HG03064 (cell line): ENCODE results near the gene FLNC.

Source experiments
- ATAC-seq: cut with Tn5 transposase; IDR thresholded peaks from one replicate; pipeline ENCODE4 v1.9.1; 2021; ENCODE audit warnings: low read depth; ENCODE audit not compliant: unreplicated experiment

Gene FLNC

DNA sequence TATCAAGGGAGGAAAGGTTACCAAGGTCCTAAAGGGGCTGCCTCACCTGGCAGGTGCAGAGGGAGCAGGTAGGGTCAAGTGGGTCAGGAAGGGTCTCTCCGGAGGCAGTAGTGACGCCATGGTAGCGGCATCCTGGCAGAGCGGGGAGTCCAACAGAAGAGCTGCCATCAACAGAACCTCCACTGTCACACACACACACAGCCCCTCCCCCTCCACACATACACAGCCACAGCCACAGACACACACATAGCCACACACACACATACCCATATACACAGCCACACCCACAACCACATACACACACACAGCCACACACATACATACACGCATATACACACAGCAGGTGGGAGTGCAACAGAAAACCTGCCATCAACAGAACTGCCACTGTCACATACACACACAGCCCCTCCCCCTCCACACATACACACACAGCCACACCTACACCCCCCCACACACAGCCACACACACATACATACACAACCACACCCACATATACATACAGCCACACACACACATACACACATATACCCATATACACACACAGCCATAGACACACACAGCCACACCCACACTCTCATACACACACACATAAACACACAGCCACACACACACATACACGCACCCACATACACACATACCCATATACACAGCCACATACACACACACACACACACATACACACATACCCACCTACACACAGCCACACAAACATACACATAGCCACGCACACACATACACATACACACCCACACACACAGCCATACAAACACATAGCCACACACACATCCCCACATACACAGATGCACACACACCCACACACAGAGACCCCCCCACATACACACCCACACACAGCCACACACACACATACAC lies 57.2 kb downstream of the FLNC start:
- no peak for ATAC-seq

DNA sequence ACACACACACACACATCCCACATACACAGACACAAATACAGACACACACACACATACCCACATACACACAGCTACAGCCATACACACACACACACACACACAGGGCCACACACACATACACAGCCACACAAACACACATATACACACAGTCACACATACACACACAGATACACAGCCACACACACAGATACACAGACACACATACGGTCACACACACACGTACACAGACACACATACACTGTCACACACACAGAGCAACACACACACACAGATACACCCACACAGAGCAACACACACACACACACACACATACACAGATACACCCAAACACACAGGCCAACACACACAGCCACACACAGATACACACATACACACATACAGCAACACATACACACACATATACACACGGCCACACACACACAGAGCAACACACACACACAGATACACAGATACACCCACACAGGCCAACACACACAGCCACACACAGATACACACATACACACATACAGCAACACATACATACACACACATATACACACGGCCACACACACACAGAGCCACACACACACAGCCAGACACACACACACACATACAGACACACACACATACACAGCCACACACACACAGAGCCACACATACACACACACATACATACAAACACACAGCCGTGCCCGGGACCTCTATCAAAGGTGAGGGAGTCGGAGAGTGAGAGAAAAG lies 58.0 kb downstream of the FLNC start:
- no peak for ATAC-seq

DNA sequence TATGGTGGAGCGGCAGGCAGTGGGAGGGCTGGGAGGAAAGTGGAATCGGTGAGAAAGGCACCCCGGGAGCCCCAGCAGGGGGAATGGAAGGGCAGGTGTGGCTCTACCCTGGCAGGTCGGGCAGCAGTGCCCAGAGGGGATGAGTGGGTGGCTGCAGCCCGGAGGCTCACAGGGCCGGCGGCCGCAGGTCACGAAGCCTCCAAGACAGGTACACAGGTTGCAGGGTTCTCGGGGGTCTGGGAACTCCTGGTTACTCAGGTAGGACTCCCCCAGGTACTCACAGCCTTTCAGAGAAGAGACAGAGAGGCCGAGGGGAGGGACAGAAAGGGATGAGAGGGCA lies 58.5 kb downstream of the FLNC start:
- ATAC-seq, result no peak

DNA sequence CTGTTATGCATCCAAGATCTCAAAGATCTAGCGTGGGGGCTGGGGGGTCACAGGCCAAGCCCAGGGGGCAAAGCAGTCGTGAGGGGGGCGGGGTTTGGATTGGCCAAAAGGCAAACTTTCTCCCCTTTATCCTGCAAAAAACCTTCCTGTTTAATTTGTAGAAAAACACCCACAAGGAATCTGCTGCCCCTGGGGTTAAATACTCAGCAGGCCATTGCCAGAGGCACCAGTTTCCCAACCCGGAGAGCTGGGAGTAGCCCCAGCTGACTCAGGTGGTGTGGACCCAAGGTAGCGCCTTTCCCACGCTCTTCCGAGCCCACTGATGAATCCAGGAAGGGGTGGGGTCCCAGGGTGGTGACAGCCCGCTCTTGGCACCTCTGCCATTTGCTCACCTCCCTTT lies 58.9 kb downstream of the FLNC start:
- ATAC-seq, result no peak

DNA sequence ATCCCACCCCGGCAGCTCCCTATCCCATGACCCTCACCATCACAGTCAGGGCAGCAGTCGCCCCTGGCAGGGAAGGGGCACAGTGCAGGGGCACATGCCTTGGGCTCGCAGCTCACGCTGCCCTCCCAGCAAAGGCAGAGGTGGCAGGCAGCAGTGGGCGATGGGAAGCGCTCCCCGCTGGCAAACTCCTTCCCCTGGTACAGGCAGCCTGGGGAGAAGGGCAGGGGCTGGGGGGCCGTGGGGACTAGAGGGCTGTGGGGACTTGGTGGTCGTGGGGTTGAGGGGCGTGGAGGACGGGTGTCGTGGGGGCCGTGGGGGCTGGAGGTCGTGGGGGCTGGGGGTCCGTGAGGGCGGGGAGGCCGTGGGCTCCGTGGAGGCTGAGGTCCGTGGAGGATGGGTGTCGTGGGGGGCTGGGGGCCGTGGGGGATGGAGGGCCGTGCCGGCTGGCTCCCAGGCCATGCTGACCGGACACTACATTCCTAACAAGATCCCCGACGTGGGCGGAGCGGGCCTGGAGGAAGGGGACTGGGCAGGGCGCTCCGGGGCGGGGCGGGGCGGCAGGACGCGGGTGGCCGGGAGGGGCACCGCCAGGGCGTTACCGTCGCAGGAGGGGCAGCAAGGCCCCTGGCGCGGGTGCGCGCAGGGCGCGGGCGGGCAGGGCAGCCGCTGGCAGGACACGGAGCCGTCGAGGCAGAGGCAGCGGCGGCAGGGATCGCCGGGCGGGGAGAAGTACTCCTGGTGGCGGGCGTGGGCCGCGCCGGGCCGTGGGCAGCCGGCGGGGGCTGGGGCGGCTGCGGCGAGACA lies 60.3 kb downstream of the FLNC start:
- ATAC-seq, result no peak

DNA sequence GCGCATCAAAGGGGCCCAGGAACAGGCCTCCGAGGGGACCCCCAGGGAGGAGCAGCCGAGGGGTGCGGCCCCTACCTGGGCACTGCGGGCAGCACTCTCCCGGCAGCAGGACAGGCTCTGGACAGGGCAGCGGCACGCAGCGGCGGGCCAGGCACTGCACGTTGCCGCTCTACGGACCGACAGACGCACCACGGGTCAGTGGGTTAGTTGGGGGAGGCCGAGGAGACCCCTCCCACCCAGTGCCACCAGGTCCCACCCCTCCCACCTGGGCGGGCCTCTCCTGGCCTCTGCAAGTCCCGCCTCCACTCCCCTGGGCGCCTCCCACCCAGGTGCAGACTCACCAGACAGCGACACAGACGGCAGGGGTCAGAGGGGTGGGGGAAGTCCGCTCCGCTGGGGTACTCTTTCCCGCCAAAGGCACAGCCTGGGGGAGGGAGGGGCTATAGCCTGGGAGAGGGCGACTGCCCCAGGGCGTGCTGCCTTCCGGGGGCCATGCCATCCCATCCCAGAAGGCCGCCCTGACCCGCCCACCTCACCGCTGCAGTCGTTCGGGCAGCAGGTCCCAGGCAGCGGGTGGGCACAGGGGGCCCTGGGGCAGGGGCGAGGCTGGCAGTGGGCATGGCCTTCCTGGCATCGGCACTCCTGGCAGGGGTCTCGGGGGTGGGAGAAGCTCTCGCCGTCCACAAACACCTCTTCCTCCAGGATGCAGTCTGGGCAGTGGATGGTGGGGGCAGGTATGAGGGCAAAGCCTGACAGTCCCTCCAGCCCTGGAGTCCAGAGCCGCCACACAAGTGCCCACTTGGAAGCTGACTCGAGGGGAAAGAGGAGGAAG lies 61.1 kb downstream of the FLNC start:
- ATAC-seq, result no peak

DNA sequence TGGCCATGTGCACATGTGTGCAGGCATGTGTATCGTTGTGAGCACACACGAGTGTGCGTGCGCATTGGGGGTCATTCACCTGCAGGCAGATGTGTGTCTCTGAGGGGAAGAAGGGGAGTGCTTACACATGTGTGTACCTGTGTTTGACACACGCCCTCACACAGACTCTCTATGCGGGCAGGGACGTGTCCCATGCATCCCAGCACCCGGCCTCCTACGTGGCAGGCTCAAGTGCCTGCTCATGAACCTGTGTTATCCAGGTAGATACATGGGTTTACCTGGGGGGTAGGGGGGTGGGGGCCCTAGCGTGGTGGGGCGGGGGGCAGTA lies 61.7 kb downstream of the FLNC start:
- ATAC-seq, result no peak

DNA sequence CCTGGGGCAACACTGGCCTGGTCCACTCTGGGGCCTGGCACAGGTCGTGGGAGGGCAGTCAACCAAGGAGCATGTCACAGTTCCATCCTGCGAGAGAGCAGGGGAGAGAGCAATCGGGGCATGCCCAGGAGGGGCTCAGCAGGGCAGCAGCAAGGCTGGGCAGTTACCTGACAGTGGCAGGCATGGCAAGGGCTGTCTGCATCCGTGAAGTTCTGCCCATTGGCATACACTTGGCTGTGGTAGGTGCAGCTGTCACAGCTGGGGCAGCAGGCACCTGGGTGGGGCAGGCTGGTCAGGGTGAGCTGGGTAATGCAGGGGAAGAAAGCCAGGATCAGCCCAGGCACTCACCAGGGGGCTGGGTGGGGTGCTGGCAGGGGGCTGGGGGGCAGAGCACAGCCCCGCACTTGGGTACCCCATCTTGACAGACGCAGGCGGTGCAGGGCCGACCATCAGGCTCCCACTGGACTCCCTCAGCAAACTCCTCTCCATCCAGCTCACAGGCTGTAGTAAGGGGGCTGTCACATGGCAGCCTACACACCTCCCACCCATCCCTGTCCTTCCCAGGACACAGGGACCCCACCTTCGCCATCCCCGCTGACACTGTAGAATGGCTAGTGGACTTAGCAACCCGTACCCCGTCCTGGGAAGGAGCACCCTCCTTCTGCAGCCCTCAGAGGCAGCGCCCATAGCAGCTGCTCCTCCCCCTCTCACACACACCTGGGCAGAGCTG lies 62.5 kb downstream of the FLNC start:
- ATAC-seq, result no peak

DNA sequence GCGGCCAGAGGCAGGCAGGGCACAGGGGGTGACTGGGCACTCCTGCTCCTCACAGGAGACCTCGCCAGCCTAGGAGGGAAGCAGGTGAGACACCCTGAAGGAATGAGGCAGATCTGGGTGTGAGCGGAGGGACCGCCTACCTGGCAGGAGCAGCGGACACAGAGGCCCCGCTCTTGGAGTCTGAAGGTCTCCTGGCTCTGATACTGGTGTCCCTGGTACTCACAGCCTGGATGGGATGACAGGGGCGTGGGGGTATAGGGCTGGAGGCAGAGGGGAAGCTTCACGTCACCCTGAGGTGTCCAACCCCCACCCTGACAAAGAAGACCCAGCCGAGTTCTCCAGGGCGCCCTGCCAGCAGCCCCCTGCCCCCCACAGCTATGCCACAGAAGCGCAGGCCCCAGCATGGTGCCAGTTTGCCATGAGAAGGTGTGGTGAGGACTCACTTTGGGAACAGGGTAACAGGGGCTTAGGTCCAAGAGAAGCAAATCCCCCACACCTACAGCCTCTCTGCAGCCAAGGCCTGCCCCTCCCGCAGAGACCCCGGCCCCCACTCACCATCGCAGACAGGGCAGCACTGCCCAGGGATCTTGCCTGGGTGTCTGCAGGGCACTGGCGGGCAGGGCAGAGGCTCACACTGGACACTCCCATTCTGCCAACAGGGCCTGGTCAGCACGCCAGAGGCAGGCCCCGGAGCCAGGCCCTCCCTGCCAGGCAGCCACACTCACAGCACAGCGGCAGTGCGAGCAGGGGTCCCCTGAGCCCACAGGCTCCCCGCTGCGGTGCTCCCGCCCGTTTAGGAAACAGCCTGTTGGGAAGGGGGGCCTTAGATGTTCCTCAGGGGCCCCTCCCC lies 63.3 kb downstream of the FLNC start:
- ATAC-seq, result no peak

DNA sequence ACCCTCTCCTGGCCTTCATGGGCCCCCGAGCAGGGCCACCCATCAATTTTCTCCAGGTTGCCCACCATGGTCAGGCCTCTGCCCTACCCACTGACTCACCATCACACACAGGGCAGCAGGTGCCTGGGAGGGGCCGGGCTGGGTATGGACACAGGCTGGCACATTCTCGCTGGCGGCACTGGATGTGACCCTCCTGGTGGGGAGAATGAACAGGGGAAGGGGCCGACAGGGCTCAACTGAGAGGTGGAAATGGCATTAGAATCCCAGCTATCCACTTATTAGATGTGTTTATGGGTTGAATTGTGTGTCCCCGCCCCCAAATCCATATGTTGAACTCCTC lies 63.9 kb downstream of the FLNC start:
- ATAC-seq, result no peak

DNA sequence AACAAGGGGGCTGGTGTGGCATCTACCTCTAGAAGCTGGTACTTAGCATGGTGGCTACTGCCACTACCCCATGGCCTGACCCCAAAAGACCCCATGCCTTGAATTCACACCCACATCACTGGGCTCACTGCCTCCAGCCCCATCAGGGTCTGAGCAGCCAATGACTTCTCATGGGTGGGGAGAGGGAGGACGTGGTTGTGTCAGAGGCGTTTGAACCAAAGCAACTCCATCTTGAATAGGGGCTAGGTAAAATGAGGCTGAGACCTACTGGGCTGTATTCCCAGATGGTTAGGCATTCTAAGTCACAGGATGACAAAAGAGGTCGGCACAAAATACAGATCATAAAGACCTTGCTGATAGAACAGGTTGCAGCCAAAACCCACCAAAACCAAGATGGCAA lies 65.1 kb downstream of the FLNC start:
- no peak for ATAC-seq

DNA sequence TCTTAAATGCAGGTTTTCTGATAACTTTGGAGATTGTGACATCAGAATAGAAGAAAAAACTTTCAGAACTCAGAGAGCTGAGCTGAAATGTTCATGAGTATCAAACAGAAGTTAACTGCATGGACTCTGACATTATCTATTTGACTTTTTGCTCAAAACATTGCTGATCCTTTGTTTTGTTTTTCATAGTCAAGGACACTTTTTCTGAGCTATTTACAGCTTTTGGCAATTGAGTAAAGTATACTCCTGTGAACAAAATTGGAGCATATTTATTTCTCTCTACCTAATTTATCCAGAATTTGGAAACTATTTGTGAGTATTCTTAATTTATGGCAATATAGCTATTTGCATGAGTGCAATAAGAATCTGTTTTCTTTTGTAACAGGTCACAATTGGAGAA lies 69.2 kb downstream of the FLNC start:
- ATAC-seq, result no peak

DNA sequence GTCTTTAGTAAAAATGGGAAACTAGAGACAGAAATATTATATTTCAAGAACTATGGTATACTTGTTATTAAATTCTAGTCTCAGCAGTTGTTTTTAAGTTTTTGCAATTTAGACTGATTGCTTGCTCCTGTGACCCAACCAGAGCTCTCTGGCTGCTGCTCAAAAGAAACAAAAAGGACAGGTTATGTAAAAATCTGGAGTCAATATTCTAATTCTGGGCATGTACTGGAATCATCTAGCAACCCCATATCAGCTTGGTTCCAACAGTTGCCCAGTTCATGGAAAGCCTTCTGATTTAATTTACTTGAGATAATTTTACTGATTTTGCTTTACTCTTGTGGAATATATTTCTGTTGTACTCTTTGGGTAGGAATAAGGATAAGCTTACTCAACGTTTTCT lies 70.0 kb downstream of the FLNC start:
- no peak for ATAC-seq

DNA sequence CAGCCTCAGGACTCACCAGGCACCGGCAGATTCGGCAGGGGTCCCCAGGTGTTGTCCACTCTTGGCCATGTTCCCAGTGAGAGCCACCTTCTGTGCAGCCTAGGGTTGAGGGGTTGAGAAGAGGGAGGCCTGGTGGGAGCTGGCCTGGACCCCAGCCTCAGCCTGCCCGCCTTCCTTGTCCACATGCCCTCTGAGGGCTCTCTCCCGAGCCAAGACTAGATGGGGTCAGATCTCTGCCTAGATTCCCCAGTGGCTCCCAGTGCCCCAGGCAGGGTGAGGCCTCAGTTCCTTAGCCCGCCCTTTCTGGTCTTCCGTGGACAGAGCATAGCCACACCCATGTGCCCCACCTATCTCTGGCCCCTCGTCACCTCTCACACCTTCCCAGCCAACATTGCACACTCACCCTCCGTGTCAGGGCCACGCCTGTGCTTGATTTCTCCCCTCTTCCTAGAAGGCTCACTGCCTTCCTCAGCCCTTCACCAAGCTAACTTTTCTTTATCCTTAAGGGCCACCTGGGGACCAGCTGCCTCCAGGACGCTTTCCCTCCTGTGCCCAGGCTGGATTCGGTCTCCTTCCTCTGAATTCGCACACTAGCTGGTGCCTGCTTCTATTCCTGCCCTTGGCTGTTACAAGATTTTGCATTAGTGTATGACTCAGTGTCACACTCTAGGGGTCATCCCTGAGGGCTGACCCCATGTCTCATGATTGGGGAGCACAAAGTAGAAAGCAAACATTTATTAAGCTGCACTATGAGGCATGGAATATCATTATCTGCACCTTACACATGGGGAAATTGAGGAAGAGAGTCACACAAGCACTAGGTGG lies 72.8 kb downstream of the FLNC start:
- ATAC-seq, result no peak

DNA sequence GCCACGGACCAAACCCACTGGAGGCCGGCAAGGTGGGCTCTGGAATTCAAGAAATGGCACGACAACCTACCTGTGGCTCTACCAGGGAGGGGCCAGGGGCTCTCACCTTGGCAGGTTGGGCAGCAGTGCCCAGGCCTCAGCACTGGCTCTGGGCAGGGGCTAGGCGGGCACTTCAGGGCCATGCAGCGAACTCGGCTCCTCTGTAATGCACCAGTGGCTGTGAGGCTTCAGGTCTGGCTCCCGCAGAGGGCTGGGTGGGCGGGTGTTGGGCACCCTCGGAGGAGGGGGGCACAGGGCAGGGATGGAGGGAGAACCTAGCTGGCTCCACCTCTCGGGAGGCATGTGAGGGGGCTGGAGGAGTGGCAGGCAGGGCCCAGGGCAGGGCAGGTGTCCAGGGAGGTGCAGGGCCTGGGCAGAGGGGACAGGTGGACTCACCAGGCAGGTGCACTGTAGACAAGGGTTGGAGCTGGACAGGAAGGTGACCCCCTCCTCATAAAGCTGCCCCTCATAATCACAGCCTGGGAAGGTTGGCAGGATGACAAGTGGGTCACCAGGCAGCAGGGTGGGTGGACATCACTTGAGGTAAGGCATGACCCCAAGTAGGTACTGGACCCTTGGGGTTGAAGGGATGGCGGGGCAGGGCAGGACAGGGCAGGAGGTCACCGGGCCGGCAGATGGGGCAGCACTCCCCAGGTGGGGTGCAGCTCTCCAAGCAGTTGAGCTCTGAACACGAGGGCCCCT lies 73.6 kb downstream of the FLNC start:
- no peak for ATAC-seq

DNA sequence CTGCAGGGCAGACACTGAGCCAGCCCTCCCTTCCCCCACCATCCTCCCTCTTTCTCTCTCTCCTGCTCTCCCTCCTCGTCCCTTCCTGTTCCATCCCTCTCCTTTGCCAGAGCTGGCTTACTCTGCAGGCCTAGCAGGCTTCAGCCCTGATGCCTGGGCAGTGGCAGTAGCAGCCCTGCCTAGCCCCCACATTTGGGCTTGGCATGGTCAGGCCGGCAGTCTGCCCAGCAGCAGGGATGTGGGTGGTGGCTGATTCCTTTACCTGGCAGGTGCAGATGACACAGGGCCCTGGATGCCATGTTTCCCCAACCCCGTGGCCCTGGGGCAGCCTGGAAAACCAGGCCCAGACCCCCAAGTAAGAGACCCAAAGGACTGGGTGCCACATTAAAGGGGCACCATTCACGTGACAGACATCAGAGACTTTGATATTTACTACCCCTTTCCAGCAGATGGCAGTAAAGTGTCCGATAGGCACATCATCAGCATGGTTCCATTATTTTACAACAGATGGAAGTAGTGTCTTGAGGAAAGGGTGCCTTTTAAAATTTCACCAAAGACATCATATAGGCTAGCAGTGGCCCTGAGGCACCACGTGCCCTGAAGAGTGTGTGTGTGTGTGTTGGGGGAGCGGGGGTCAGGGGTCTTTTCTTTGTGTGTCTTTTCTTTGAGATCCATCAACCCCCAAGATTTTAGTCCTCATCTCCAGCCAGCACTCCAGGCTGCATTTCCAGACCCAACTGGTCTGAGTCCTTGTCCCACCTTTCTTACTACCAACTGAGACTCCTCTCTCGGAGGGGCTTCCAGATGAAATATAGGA lies 74.4 kb downstream of the FLNC start:
- ATAC-seq, result no peak
